Mesodermal cell (in vitro differentiated cells): ENCODE data around the gene GAGE12D. TPM values are rescaled to one million over a fixed set of nuclear protein-coding genes. Genes with fewer than 3 reads are reported as not detected.
"Not testable (repeated sequence)": the region's sequence is repeated elsewhere in the genome, so short reads cannot be mapped to it uniquely, and the experiment has no call there.

ENCODE experiments used
- H3K27ac ChIP-seq: 2 replicates; pipeline ENCODE4 v1.7.0; 2013; ENCODE audit warnings: mild to moderate bottlenecking, low read depth, low read length, moderate library complexity; ENCODE audit not compliant: severe bottlenecking
- H3K36me3 ChIP-seq: 2 replicates; pipeline ENCODE4 v1.7.1; 2013; ENCODE audit warnings: mild to moderate bottlenecking, low read length, moderate library complexity; ENCODE audit not compliant: control insufficient read depth, insufficient read depth
- H3K4me1 ChIP-seq: one replicate; pipeline ENCODE4 v1.7.1; 2013; ENCODE audit warnings: mild to moderate bottlenecking, low read length; ENCODE audit not compliant: insufficient read depth, control insufficient read depth, poor library complexity, severe bottlenecking
- H3K4me3 ChIP-seq: 2 replicates; pipeline ENCODE4 v1.7.0; 2013; ENCODE audit warnings: low read length, control low read depth, mild to moderate bottlenecking; ENCODE audit not compliant: insufficient read depth, poor library complexity, severe bottlenecking; ENCODE audit errors: extremely low read depth
- H3K9me3 ChIP-seq: 2 replicates; pipeline ENCODE4 v1.7.1; 2013; ENCODE audit warnings: mild to moderate bottlenecking, low read length, moderate library complexity; ENCODE audit not compliant: control insufficient read depth
- WGBS, 2 experiments: methylation state at CpG; one replicate each; pipeline ENCODE4 v1.1.5; 2013; ENCODE audit warnings: missing lambda C conversion rate in 2 of 2; ENCODE audit not compliant: insufficient coverage in 2 of 2; 5-methylcytosine and 5-hydroxymethylcytosine counted together
- polyA plus RNA-seq, 2 experiments: library from polyadenylated mRNA; stranded (reverse); fragments of 50-300 nt; gene quantifications; one replicate each; pipeline ENCODE4 v1.2.3, GENCODE V29; 2013

The GAGE12D gene, protein sequence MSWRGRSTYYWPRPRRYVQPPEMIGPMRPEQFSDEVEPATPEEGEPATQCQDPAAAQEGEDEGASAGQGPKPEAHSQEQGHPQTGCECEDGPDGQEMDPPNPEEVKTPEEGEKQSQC
- polyA plus RNA-seq (2013, experiment 1 of 2), result not detected
- polyA plus RNA-seq (2013, experiment 2 of 2), result not detected

DNA sequence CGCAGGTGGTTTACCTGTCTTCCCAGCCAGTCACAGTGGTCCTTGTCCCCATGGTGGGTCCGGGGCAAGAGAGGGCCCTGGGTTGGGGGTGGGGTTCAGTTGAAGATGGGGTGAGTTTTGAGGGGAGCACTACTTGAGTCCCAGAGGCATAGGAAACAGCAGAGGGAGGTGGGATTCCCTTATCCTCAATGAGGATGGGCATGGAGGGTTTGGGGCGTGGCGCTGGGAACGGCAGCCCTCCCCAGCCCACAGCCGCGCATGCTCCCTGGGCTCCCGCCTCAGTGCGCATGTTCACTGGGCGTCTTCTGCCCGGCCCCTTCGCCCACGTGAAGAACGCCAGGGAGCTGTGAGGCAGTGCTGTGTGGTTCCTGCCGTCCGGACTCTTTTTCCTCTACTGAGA, at the start of gene GAGE12D:
GAGE12D (plus strand) TSS at position 301 of the 400 bp plus-strand sequence. CDS start 1,155 bp downstream, outside the sequence.
- H3K36me3 ChIP-seq, H3K27ac ChIP-seq, H3K4me3 ChIP-seq, H3K9me3 ChIP-seq, H3K4me1 ChIP-seq: not testable (repeated sequence)
- WGBS, 2 experiments, result no CpG with 5 or more reads among the region's 16 CpGs

DNA sequence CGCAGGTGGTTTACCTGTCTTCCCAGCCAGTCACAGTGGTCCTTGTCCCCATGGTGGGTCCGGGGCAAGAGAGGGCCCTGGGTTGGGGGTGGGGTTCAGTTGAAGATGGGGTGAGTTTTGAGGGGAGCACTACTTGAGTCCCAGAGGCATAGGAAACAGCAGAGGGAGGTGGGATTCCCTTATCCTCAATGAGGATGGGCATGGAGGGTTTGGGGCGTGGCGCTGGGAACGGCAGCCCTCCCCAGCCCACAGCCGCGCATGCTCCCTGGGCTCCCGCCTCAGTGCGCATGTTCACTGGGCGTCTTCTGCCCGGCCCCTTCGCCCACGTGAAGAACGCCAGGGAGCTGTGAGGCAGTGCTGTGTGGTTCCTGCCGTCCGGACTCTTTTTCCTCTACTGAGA, 9.7 kb upstream of the GAGE12D start, which contains the start of gene GAGE12C:
GAGE12C (plus strand) TSS at position 301 of the 400 bp plus-strand sequence. CDS start 1,155 bp downstream, outside the sequence.
- not testable (repeated sequence) for H3K4me3 ChIP-seq, H3K9me3 ChIP-seq, H3K4me1 ChIP-seq, H3K27ac ChIP-seq, H3K36me3 ChIP-seq
- no CpG with 5 or more reads among the region's 16 CpGs for WGBS, 2 experiments

- H3K27ac ChIP-seq, H3K36me3 ChIP-seq, H3K4me3 ChIP-seq, H3K9me3 ChIP-seq, H3K4me1 ChIP-seq: not testable (repeated sequence)
- WGBS, 2 experiments, result no CpG with 5 or more reads among the region's 16 CpGs
Measured at GRCh38 chrX:49550989-49551388, 9.5 kb downstream of the GAGE12D start, which contains the start of gene GAGE12E. Gene GAGE12E (plus strand): TSS chrX:49551289. CDS start chrX:49552444, 1,155 bp downstream.

- H3K4me3 ChIP-seq, result not testable (repeated sequence)
- no CpG with 5 or more reads among the region's 16 CpGs for WGBS, 2 experiments
Measured at GRCh38 chrX:49560542-49560941, 19.0 kb downstream of the GAGE12D start, which contains the start of gene GAGE12F. Gene GAGE12F (plus strand): TSS chrX:49560842. CDS start chrX:49561997, 1,155 bp downstream.

DNA sequence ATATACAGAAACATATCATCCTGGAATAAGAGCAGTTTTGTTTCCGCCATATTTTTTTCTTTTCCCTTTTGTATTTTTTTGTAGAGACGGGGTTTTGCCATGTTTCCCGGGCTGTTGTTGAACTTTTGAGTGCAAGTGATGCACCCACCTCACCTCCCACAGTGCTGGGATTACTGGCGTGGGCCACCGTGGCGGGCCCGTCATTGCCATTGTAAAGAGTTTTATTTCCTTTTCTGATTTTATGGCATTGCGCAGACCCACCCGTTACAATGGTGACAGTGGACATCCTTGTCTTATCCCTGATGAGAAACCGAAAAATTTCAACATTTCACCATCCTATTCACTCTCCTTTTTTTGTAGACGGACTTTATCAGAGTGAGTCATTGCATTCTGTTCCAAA, 27.2 kb downstream of the GAGE12D start:
- not testable (repeated sequence) for H3K27ac ChIP-seq, H3K4me3 ChIP-seq, H3K4me1 ChIP-seq, H3K9me3 ChIP-seq, H3K36me3 ChIP-seq
- no CpG with 5 or more reads among the region's 11 CpGs for WGBS, 2 experiments

More at GRCh38 chrX:49560542-49560941, 19.0 kb downstream of the GAGE12D start, which contains the start of gene GAGE12F:
- not testable (repeated sequence) for H3K4me1 ChIP-seq, H3K36me3 ChIP-seq, H3K27ac ChIP-seq, H3K9me3 ChIP-seq

DNA sequence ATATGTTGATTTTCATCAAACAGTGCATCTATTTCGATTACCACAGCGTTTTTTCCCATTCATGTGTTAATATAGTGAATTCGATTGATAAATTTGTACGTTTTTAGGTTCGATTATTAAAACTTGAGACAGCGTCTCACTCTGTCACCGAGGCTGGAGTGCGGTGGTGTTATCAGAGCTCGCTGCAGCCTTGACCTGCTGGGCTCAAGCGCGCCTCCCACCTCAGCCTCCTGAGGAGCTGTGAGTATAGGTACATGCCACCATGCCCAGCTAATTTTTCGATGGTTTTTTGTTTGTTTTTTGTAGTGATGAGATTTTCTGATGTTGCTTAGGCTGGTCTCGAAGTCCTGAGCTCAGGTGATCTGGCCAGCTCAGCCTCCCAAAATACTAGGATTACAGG, 27.6 kb downstream of the GAGE12D start:
- not testable (repeated sequence) for H3K4me3 ChIP-seq, H3K9me3 ChIP-seq, H3K4me1 ChIP-seq, H3K27ac ChIP-seq, H3K36me3 ChIP-seq
- 91% methylated on average over 6 of the region's 13 CpGs; no CpG with 5 or more reads in 1 of the 2 experiments for WGBS, 2 experiments

DNA sequence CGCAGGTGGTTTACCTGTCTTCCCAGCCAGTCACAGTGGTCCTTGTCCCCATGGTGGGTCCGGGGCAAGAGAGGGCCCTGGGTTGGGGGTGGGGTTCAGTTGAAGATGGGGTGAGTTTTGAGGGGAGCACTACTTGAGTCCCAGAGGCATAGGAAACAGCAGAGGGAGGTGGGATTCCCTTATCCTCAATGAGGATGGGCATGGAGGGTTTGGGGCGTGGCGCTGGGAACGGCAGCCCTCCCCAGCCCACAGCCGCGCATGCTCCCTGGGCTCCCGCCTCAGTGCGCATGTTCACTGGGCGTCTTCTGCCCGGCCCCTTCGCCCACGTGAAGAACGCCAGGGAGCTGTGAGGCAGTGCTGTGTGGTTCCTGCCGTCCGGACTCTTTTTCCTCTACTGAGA, 28.6 kb downstream of the GAGE12D start, which contains the start of gene GAGE12G:
GAGE12G (plus strand) TSS at position 301 of the 400 bp plus-strand sequence. CDS start 1,155 bp downstream, outside the sequence.
- H3K9me3 ChIP-seq, H3K27ac ChIP-seq, H3K4me3 ChIP-seq, H3K4me1 ChIP-seq, H3K36me3 ChIP-seq: not testable (repeated sequence)
- no CpG with 5 or more reads among the region's 16 CpGs for WGBS, 2 experiments

GRCh38 chrX:49579649-49580048, 38.1 kb downstream of the GAGE12D start, which contains the start of gene GAGE12H:
Gene GAGE12H (plus strand): TSS chrX:49579949. CDS start chrX:49581104, 1,155 bp downstream.
- not testable (repeated sequence) for H3K36me3 ChIP-seq, H3K4me3 ChIP-seq, H3K4me1 ChIP-seq, H3K27ac ChIP-seq, H3K9me3 ChIP-seq
- WGBS, 2 experiments, result no CpG with 5 or more reads among the region's 16 CpGs

GRCh38 chrX:49589196-49589595, 47.7 kb downstream of the GAGE12D start, which contains the start of gene GAGE2A:
Gene GAGE2A (plus strand): TSS chrX:49589496. CDS start chrX:49590651, 1,155 bp downstream.
- H3K9me3 ChIP-seq, H3K4me3 ChIP-seq, H3K27ac ChIP-seq, H3K36me3 ChIP-seq, H3K4me1 ChIP-seq: not testable (repeated sequence)
- no CpG with 5 or more reads among the region's 16 CpGs for WGBS, 2 experiments

DNA sequence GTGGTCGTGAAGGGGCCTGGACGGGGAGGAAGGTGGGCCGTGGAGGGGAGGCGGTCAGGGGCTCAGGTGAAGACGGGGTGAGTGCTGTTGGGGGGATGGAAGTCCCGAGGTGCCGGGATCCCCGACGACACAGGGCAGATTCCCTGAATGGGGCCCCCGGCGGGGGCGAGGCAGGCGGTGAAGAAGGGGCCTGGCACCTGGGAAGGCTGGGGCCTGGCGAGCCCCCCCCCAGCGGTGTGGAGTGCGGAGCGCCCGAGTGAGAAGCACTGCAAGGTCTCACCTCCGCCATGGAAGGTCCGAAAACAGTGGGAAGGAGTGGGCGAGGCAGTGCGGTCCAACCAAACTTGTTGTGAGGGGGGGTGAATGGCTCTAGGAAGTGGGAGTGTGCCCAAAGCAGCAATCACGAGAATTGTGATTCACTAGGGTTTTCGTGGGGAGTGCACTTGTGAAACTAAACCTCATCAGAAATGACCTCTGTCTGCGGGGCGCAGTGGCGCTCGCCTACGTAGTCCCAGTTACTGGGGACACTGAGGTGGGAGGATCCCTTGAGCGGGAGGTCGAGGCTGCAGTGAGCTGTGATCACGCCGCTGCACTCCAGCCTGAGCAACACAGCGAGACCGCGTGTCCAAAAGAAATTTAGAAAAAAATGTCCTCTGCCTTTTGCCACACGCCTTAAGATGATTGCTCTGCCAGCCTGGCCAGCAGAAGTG, 48.4 kb downstream of the GAGE12D start:
- 89 to 96% methylated on average over 9 to 14 of the region's 37 CpGs for WGBS, 2 experiments
- not testable (repeated sequence) for H3K4me1 ChIP-seq, H3K4me3 ChIP-seq, H3K9me3 ChIP-seq, H3K36me3 ChIP-seq, H3K27ac ChIP-seq

GRCh38 chrX:49590488-49590887, 49.0 kb downstream of the GAGE12D start:
- not testable (repeated sequence) for H3K36me3 ChIP-seq, H3K4me3 ChIP-seq, H3K4me1 ChIP-seq, H3K27ac ChIP-seq, H3K9me3 ChIP-seq
- no CpG with 5 or more reads among the region's 17 CpGs for WGBS, 2 experiments
